Endothelial cell of umbilical vein (primary cell): Measurements from ENCODE around the gene B3GALT6. TPM values are rescaled to one million over a fixed set of nuclear protein-coding genes. Genes with fewer than 3 reads are reported as not detected.

Source experiments
- BruUV-seq: library from RNA; stranded (reverse); fragments of 400-500 nt; replicated peaks from 2 replicates; lab custom pipeline; 2021; lab: Mats Ljungman, UMichigan
- CTCF ChIA-PET: fragments of 300-600, 350-600 bp; sonication (Branson Sonifier 250); formaldehyde crosslinking; loops from one replicate; lab custom pipeline; 2021; ENCODE audit warnings: antibody characterized with exemption, inconsistent platforms; lab: Charles Lee
- POLR2A ChIA-PET: fragments of 300-600, 350-600 bp; sonication (Branson Sonifier 250); formaldehyde crosslinking; loops from one replicate; lab custom pipeline; 2021; ENCODE audit warnings: antibody characterized with exemption, inconsistent platforms; lab: Charles Lee
- DNase-seq: peaks from one replicate; pipeline ENCODE4 v3.0.0-alpha.2; 2011; ENCODE audit warnings: low read depth, low spot score
- FAIRE-seq: peaks from 2 replicates; lab custom pipeline; 2011; peaks lifted over from hg19 to GRCh38; lab: Jason Lieb, UNC
- H2AFZ ChIP-seq: 2 replicates; pipeline ENCODE4 v1.6.0; 2012; ENCODE audit warnings: low read depth, low read length, control low read depth, inconsistent platforms
- H3K27ac ChIP-seq: 2 replicates; pipeline ENCODE4 v1.5.1; 2011; ENCODE audit warnings: low read depth, mild to moderate bottlenecking, control low read depth, low read length, moderate library complexity; ENCODE audit not compliant: insufficient read depth
- H3K27me3 ChIP-seq, 2 experiments: 2 replicates each; pipeline versions ENCODE4 v1.6.0 to v1.6.1; 2011; ENCODE audit warnings: low read length in 2 of 2, mixed read lengths in 1 of 2; ENCODE audit not compliant: control insufficient read depth in 2 of 2, insufficient read depth in 2 of 2
- H3K36me3 ChIP-seq, 2 experiments: 2 replicates in 1 of 2; 3 replicates in 1 of 2; pipeline ENCODE4 v1.5.1; 2011; ENCODE audit warnings: low read length in 2 of 2, mild to moderate bottlenecking in 1 of 2, moderate library complexity in 1 of 2; ENCODE audit not compliant: control insufficient read depth in 2 of 2, insufficient read depth in 2 of 2; ENCODE audit errors: extremely low read depth in 1 of 2
- H3K4me1 ChIP-seq: 3 replicates; pipeline ENCODE4 v1.5.1; 2011; ENCODE audit warnings: mild to moderate bottlenecking, low read length; ENCODE audit not compliant: control insufficient read depth, insufficient read depth; ENCODE audit errors: extremely low read depth
- H3K4me2 ChIP-seq: 2 replicates; pipeline ENCODE4 v1.6.1; 2011; ENCODE audit warnings: low read length, control low read depth, mixed read lengths; ENCODE audit not compliant: insufficient read depth
- H3K4me3 ChIP-seq, 3 experiments: fragments of 200-600 bp in 1 of 3; sonication (generic), shearing (Covaris generic) in 1 of 3; replicated peaks in 1 of 3; 2 replicates each; pipeline ENCODE4 v1.5.1; 2011 to 2016; ENCODE audit warnings: control low read depth in 3 of 3, low read length in 3 of 3, mild to moderate bottlenecking in 2 of 3, inconsistent platforms in 1 of 3, low read depth in 1 of 3, moderate library complexity in 1 of 3; ENCODE audit not compliant: insufficient read depth in 1 of 3
- H3K79me2 ChIP-seq: 2 replicates; pipeline ENCODE4 v1.6.0; 2012; ENCODE audit warnings: low read length, inconsistent platforms; ENCODE audit not compliant: control insufficient read depth, insufficient read depth
- H3K9ac ChIP-seq: replicated peaks from 2 replicates; pipeline ENCODE3; 2011; ENCODE audit warnings: low read length, control low read depth; ENCODE audit not compliant: insufficient read depth; ENCODE audit errors: extremely low read depth
- H3K9me1 ChIP-seq: replicated peaks from 3 replicates; pipeline ENCODE4 v1.6.0; 2011; ENCODE audit warnings: mild to moderate bottlenecking, low read length; ENCODE audit not compliant: control insufficient read depth, insufficient read depth; ENCODE audit errors: extremely low read depth
- H3K9me3 ChIP-seq: replicated peaks from 2 replicates; pipeline ENCODE4 v1.5.1; 2012; ENCODE audit warnings: low read length, inconsistent platforms; ENCODE audit not compliant: control insufficient read depth, insufficient read depth
- H4K20me1 ChIP-seq: replicated peaks from 2 replicates; pipeline ENCODE3; 2011; ENCODE audit warnings: mild to moderate bottlenecking, low read length; ENCODE audit not compliant: control insufficient read depth, insufficient read depth; ENCODE audit errors: extremely low read depth
- EZH2 ChIP-seq: IDR thresholded peaks from 2 replicates; pipeline ENCODE4 v1.6.1; 2012; ENCODE audit warnings: borderline replicate concordance, low read depth, mild to moderate bottlenecking, moderate library complexity, low read length, inconsistent platforms; ENCODE audit not compliant: severe bottlenecking
- FOS ChIP-seq: IDR thresholded peaks from 2 replicates; pipeline ENCODE4 v1.6.1; 2011; ENCODE audit warnings: mild to moderate bottlenecking, low read length, moderate library complexity, borderline replicate concordance; ENCODE audit not compliant: insufficient read depth
- GATA2 ChIP-seq: IDR thresholded peaks from 2 replicates; pipeline ENCODE4 v1.7.0; 2011; ENCODE audit warnings: low read depth, mild to moderate bottlenecking, moderate library complexity, mixed read lengths, low read length; ENCODE audit not compliant: insufficient read length, insufficient read depth
- JUN ChIP-seq: IDR thresholded peaks from 2 replicates; pipeline ENCODE4 v1.6.1; 2011; ENCODE audit warnings: borderline replicate concordance, low read depth; ENCODE audit not compliant: insufficient read length, insufficient read depth
- POLR2A ChIP-seq: IDR thresholded peaks from 2 replicates; pipeline ENCODE4 v1.6.1; 2012; ENCODE audit warnings: low read depth, mild to moderate bottlenecking, control low read depth, low read length
- POLR2AphosphoS5 ChIP-seq: IDR thresholded peaks from 2 replicates; pipeline ENCODE4 v1.6.1; 2012; ENCODE audit warnings: low read depth, mild to moderate bottlenecking, control low read depth, low read length, moderate library complexity; ENCODE audit not compliant: insufficient read depth
- dilution Hi-C: fragments of 300-500 bp; cut with MboI; formaldehyde crosslinking; loops from one replicate; pipeline ENCODE4 v1.15.0; 2019; ENCODE audit warnings: low sequenced_read_pairs; ENCODE audit not compliant: extremely low pct_ligation_motif_present
- intact Hi-C: fragments of 100-400 bp; cut with micrococcal nuclease; formaldehyde crosslinking; loops from one replicate; pipeline ENCODE4 v1.10.0; 2022
- polyA plus RNA-seq, 4 experiments: library from polyadenylated mRNA; depleted of rRNA in 3 of 4; stranded (reverse) in 3 of 4; unstranded in 1 of 4; fragments of >200 nt; gene quantifications; 2 replicates each; pipeline versions ENCODE4 v1.2.1 to v1.2.3, GENCODE V29; 2011 to 2012; ENCODE audit warnings: missing spikeins in 1 of 4
- total RNA-seq: library from RNA; stranded (reverse); gene quantifications from 2 replicates; pipeline ENCODE4 v1.2.3, GENCODE V29; 2021
- TF ChIP-seq, protein P1 (sequence below), 2 donors: IDR thresholded peaks; 1 replicate in 1 of 2; 2 replicates in 1 of 2; pipeline ENCODE4 v1.5.1; 2011; ENCODE audit warnings: low read length in 2 of 2, mild to moderate bottlenecking in 2 of 2, moderate library complexity in 2 of 2, control low read depth in 1 of 2, inconsistent platforms in 1 of 2, low read depth in 1 of 2; ENCODE audit not compliant: insufficient read depth in 1 of 2; ENCODE audit errors: extremely low read depth in 1 of 2
- TF ChIP-seq, protein P2 (sequence below): IDR thresholded peaks from 2 replicates; pipeline ENCODE4 v1.6.1; 2011; ENCODE audit not compliant: insufficient read depth, insufficient read length

B3GALT6 gene
- total and polyA plus RNA-seq, 2 donors (not counting 3 experiments of a cell fraction or from before 2014, with no cell fraction given): 24.6 to 34.1 TPM

DNA sequence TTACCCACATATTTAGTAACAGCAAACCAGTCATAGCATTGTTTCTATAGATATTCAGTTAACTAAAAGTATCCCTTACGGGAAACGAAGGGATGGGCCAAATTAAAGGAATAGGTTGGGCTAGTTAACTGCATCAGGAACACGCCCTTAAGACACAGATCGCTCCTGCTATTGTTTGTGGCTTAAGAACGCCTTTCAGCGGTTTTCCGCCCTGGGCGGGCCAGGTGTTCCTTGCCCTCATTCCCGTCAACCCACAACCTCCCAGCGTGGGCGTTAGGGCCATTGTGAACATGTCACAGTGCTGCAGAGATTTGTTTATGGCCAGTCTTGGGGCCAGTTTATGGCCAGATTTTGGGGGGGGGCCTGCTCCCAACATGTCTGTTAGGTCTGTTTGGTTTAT, 40.3 kb upstream of the B3GALT6 start:
- no peak overlapping the region for H3K27ac ChIP-seq
- H3K36me3 ChIP-seq: no peaks in the 10 kb centered on the region
- no peaks in the 10 kb centered on the region for H4K20me1 ChIP-seq
- TF ChIP-seq GATA2: no peak
- TF ChIP-seq, protein P1, sequence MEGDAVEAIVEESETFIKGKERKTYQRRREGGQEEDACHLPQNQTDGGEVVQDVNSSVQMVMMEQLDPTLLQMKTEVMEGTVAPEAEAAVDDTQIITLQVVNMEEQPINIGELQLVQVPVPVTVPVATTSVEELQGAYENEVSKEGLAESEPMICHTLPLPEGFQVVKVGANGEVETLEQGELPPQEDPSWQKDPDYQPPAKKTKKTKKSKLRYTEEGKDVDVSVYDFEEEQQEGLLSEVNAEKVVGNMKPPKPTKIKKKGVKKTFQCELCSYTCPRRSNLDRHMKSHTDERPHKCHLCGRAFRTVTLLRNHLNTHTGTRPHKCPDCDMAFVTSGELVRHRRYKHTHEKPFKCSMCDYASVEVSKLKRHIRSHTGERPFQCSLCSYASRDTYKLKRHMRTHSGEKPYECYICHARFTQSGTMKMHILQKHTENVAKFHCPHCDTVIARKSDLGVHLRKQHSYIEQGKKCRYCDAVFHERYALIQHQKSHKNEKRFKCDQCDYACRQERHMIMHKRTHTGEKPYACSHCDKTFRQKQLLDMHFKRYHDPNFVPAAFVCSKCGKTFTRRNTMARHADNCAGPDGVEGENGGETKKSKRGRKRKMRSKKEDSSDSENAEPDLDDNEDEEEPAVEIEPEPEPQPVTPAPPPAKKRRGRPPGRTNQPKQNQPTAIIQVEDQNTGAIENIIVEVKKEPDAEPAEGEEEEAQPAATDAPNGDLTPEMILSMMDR (IDR thresholded peaks at IDR 0.05; ENCODE audit: extremely low read depth in 1 of 2, insufficient read depth in 1 of 2, low read depth in 1 of 2, low read length in 2 of 2): no peak
- no peak for TF ChIP-seq POLR2AphosphoS5
- TF ChIP-seq POLR2A: no peak
- TF ChIP-seq EZH2: no peak
- TF ChIP-seq JUN: no peak
- TF ChIP-seq, protein P2, sequence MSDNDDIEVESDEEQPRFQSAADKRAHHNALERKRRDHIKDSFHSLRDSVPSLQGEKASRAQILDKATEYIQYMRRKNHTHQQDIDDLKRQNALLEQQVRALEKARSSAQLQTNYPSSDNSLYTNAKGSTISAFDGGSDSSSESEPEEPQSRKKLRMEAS: no peak
- TF ChIP-seq FOS: no peak
- H2AFZ ChIP-seq: no peak overlapping the region
- no TSS peak for BruUV-seq
- intact Hi-C loops: no loop called here
- H3K4me3 ChIP-seq: no peak overlapping the region
- no peak overlapping the region for H3K4me2 ChIP-seq
- DNase-seq (no peak), FAIRE-seq (no peak)
- H3K9me3 ChIP-seq: no peaks in the 10 kb centered on the region
- POLR2A ChIA-PET: no interaction called here
- dilution Hi-C loops: no loop called here
- H3K9me1 ChIP-seq: no peaks in the 10 kb centered on the region
- H3K4me1 ChIP-seq: no peaks in the 10 kb centered on the region
- H3K79me2 ChIP-seq: no peaks in the 10 kb centered on the region
- H3K27me3 ChIP-seq: peaks cover 0 to 7% of the 10 kb centered on the region in 2 experiments
- H3K9ac ChIP-seq: no peak overlapping the region
- CTCF ChIA-PET: interaction anchor here (0.5 kb wide), 1 partner anchor 130 kb away, joined by 3 read pairs; no protein-coding TSS in a partner anchor
